ENCODE results near the gene HMOX1.

HMOX1 gene

GRCh38 chr22:35350539-35351503, 30.1 kb upstream of the HMOX1 start:
- DNase-seq (ENCODE audit: low spot score), result peak; percentile 95

DNA sequence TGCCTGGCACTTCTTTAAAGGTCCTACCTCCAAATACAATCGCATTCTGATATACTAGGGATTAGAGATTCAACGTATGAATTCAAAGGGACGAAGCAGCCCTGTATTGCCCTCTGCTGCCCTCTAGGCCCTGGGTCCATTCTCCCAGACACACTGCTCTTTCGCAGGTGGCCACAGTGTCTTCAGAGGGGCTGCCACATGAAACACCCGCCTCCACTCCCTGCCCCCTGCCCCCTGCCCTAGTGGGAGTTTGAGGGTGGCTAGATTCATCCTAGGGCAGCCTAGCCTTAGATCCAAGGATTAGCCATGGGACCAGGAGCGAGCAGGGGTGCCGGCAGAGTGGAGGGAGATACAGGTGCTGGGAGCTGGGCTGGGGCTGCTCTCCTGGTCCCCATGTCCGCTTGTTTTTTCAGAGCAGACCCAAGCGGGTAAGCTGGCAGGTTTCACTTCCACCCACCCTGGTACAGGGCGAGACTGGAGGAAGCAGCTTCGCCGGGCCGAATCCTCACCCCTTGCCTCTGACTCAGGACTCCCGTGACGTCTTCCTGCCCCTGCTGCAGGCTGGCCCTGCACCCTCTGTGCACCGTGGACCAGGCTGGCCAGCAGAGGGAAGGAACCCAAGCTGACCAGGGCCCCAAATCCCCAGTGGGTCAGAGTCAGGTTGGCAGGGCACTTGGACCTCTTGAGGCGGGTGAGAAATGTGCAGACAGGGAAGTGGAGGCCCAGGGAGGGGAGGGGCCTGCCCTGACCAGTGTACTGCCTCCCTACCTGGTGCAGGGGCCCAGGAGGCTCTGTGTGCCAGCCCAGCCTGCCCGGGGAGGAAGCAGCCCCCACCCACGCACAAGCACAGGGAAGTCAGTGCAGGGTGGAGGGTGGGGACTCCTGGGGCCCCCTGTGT, 28.4 kb upstream of the HMOX1 start:
- peak; percentile 64 for DNase-seq (ENCODE audit: low spot score)

GRCh38 chr22:35353318-35353717, 27.6 kb upstream of the HMOX1 start:
- no peak for DNase-seq (ENCODE audit: low spot score)

- DNase-seq (ENCODE audit: low spot score), result no peak
Measured at GRCh38 chr22:35354068-35354467, 26.8 kb upstream of the HMOX1 start.

- peak; percentile 97 for DNase-seq (ENCODE audit: low spot score)
Measured at GRCh38 chr22:35357883-35358621, 22.8 kb upstream of the HMOX1 start.

DNA sequence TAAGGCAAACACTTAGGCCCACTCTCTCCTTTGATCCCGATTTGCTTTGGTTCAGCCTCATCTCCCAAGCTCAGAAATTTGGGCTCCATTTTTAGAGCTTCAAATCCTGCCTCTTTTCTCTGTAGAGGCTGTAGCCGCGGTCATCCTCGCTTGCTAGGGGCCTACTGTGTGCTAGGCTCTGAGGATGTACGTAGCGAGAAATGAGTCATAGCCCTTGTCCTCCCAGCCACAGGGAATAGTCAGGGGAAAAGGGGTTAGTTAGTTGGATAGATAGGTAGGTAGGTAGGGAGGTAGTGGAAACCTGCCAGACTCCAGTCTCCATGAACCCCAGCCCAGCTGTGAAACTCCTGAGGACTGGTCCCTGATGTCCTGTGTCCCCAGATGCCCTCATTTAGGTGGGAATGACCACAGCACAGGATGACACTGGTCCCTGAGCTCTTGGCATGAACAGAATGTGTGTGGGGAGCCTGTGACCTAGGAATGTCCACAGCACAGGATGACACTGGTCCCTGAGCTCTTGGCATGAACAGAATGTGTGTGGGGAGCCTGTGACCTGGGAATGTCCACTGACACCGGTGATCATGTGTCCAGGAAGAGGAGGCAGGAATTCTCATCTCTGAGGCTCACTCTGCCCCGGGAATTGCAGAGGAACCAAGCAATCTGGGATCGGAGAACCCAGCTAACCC, 21.4 kb upstream of the HMOX1 start:
- DNase-seq (ENCODE audit: low spot score), result no peak

- no peak for DNase-seq (ENCODE audit: low spot score)
Measured at GRCh38 chr22:35361001-35361558, 19.8 kb upstream of the HMOX1 start.

DNA sequence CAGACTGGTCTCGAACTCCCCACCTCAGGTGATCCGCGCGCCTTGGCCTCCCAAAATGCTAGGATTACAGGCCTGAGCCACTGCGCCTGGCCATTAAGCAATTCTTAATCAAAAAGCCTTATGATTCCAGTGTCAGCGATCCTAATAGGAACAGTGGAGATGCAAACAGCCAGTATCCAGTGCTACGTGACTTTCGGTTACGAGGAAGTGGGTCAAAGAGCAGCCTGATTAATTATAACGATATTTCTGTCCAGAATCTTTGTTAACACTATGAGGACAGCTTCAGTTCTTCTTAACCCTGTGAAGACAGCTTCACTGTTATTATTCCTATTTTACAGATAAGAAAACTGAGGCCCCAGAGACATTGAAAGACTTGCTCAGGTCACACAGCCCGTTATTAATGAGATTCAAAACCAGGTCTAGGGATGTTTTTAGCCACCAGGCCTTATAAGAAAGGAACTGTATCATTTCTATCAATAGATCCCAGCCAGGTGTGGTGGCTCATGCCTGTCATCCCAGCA, 17.3 kb upstream of the HMOX1 start:
- DNase-seq (ENCODE audit: low spot score), result no peak

GRCh38 chr22:35364230-35364629, 16.7 kb upstream of the HMOX1 start:
- DNase-seq (ENCODE audit: low spot score), result peak; percentile 33

DNA sequence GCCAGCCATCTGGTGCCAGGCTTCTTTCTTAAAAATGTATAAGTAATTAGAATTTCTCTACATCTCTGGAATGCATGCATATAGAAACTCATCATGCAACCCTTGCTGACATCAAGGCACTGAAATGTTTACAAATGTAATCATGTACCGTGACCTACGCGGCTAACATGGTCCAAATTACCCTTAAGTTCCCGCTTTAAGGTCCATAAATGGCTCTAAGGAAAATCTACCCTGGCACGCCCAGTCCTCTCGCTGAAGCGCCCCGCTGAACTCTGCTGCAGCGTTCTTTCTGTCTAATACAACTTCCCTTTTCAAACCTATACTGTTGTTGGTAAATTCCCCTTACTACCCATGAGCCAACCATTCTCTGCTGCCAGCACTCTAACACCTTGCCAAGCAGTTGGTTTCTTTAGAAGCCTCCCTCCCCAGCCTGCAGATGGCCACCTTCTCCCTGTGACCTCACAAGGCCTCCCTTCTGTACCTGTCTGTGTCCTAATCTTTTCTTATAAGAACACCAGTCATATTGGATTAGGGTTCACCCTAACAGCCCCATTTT, 13.5 kb upstream of the HMOX1 start:
- no peak for DNase-seq (ENCODE audit: low spot score)

- no peak for DNase-seq (ENCODE audit: low spot score)
Measured at GRCh38 chr22:35368386-35368785, 12.5 kb upstream of the HMOX1 start.

GRCh38 chr22:35369996-35370395, 10.9 kb upstream of the HMOX1 start:
- no peak for DNase-seq (ENCODE audit: low spot score)

GRCh38 chr22:35373781-35374180, 7.1 kb upstream of the HMOX1 start:
- no peak for DNase-seq (ENCODE audit: low spot score)

DNA sequence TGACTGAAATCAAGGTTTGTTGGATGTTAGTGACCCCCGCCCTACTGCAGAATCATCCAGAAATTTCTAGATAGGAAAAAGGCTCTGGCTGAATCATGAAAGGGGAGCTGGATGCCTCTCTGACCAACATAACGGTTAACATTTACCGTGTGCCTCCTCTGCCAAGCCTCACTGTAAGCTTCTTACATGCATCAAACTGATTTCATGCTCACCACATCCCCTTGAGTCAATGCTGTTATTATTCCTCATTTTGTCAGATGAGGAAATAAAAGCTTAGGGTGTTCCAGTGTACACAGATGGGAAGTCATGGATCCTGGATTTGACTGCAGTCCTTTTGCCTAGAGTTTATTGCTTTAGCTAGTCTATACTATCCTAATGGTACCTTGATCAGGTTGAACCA, 5.9 kb upstream of the HMOX1 start:
- DNase-seq (ENCODE audit: low spot score), result no peak

DNA sequence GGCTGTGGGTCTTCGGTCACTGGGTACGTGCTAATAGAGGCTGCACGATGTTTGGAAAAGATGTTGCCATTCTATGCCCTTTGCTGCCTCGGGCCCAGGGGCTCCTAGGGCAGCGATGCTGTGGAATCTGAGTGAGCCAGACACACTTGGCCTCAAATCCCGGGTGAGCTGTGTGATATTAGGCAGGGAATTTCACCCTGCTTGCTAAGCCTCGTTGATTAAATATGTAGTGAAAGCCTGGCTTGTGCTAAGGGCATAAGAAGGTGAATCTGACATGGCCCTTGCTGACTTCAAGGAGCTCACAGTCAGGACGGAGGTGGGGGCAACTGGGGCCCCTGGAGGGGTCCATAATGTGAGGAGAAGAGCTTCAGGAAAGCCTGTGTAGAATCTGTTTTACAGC, 5.4 kb upstream of the HMOX1 start:
- no peak for DNase-seq (ENCODE audit: low spot score)

GRCh38 chr22:35376728-35377472, 4.0 kb upstream of the HMOX1 start:
- DNase-seq (ENCODE audit: low spot score), result peak; percentile 98

GRCh38 chr22:35377735-35378134, 3.2 kb upstream of the HMOX1 start:
- DNase-seq (ENCODE audit: low spot score), result no peak

- DNase-seq (ENCODE audit: low spot score), result no peak
Measured at GRCh38 chr22:35378621-35379020, 2.3 kb upstream of the HMOX1 start.

- no peak for DNase-seq (ENCODE audit: low spot score)
Measured at GRCh38 chr22:35379146-35379993, 1.5 kb upstream of the HMOX1 start.

Measured in RKO (cell line).